ENCODE results near the gene WDFY2.
"Not testable (repeated sequence)": the region's sequence is repeated elsewhere in the genome, so short reads cannot be mapped to it uniquely, and the experiment has no call there.

The WDFY2 gene

DNA sequence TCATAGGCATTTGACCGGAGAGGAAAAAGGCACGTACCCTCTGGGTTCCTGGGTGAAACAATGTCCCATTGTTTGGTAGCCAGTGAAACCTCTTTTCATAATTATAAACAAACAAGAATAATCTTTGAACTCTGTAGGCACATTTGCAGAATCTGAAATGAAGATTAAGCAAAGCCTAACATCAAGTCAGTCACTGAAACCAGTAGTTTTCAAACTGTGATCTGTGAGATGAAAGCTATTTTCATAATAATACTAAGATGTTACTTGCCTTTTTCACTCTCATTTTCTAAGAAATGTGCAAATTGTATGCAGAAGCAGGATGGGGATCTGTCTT lies 105.4 kb downstream of the WDFY2 start:
- Histone ChIP-seq H3K36me3 (ENCODE audit: insufficient read depth, low read length) (no peaks in the 10 kb centered on the region), H3K79me2 (ENCODE audit: insufficient read depth, low read length) (no peaks in the 10 kb centered on the region), H3K4me1 (ENCODE audit: insufficient read depth, low read length, poor library complexity, severe bottlenecking) (no peaks in the 10 kb centered on the region), H3K9ac (ENCODE audit: low read depth, low read length, poor library complexity, severe bottlenecking) (no peak overlapping the region), H3K27me3 (ENCODE audit: insufficient read depth, low read length, poor library complexity, severe bottlenecking) (no peaks in the 10 kb centered on the region), H3K9me2 (replicated peaks; ENCODE audit: low read depth, low read length) (no peaks in the 10 kb centered on the region), H3F3A (ENCODE audit: low read depth) (no peaks in the 10 kb centered on the region; the same call in 1 of the 2 replicates), H3K4me3 (ENCODE audit: low read length, poor library complexity, severe bottlenecking) (no peak overlapping the region), H3K4me2 (ENCODE audit: low read depth, low read length, poor library complexity, severe bottlenecking) (no peak overlapping the region), H4K20me1 (ENCODE audit: insufficient read depth, low read length, poor library complexity, severe bottlenecking) (no peaks in the 10 kb centered on the region), H2AFZ (ENCODE audit: low read length) (no peak overlapping the region), H3K9me3 (ENCODE audit: insufficient read depth, low read depth, low read length) (no peaks in the 10 kb centered on the region)
- TF ChIP-seq, protein P1, sequence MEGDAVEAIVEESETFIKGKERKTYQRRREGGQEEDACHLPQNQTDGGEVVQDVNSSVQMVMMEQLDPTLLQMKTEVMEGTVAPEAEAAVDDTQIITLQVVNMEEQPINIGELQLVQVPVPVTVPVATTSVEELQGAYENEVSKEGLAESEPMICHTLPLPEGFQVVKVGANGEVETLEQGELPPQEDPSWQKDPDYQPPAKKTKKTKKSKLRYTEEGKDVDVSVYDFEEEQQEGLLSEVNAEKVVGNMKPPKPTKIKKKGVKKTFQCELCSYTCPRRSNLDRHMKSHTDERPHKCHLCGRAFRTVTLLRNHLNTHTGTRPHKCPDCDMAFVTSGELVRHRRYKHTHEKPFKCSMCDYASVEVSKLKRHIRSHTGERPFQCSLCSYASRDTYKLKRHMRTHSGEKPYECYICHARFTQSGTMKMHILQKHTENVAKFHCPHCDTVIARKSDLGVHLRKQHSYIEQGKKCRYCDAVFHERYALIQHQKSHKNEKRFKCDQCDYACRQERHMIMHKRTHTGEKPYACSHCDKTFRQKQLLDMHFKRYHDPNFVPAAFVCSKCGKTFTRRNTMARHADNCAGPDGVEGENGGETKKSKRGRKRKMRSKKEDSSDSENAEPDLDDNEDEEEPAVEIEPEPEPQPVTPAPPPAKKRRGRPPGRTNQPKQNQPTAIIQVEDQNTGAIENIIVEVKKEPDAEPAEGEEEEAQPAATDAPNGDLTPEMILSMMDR (conservative IDR thresholded peaks at IDR 0.05; ENCODE audit: low read length): no peak
- no peak for TF ChIP-seq EZH2phosphoT487 (IDR thresholded peaks at IDR 0.05; ENCODE audit: borderline replicate concordance)

DNA sequence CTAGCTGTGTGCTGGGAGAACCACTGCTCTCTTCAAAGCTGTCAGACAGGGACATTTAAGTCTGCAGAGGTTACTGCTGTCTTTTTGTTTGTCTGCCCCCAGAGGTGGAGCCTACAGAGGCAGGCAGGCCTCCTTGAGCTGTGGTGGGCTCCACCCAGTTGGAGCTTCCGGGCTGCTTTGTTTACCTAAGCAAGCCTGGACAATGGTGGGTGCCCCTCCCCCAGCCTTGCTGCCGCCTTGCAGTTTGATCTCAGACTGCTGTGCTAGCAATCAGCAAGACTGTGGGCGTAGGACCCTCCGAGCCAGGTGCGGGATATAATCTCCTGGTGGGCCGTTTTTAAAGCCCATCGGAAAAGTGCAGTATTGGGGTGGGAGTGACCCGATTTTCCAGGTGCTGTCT lies 111.4 kb downstream of the WDFY2 start:
- not testable (repeated sequence) for H3K9me3 ChIP-seq (ENCODE audit: insufficient read depth, low read depth, low read length); H3K9me2 ChIP-seq (replicated peaks; ENCODE audit: low read depth, low read length); H3K4me3 ChIP-seq (ENCODE audit: low read length, poor library complexity, severe bottlenecking); H3K36me3 ChIP-seq (ENCODE audit: insufficient read depth, low read length); H3K79me2 ChIP-seq (ENCODE audit: insufficient read depth, low read length); H3K4me2 ChIP-seq (ENCODE audit: low read depth, low read length, poor library complexity, severe bottlenecking); H3K4me1 ChIP-seq (ENCODE audit: insufficient read depth, low read length, poor library complexity, severe bottlenecking); H3K9ac ChIP-seq (ENCODE audit: low read depth, low read length, poor library complexity, severe bottlenecking); H3F3A ChIP-seq (ENCODE audit: low read depth); H4K20me1 ChIP-seq (ENCODE audit: insufficient read depth, low read length, poor library complexity, severe bottlenecking); H2AFZ ChIP-seq (ENCODE audit: low read length); H3K27me3 ChIP-seq (ENCODE audit: insufficient read depth, low read length, poor library complexity, severe bottlenecking)

DNA sequence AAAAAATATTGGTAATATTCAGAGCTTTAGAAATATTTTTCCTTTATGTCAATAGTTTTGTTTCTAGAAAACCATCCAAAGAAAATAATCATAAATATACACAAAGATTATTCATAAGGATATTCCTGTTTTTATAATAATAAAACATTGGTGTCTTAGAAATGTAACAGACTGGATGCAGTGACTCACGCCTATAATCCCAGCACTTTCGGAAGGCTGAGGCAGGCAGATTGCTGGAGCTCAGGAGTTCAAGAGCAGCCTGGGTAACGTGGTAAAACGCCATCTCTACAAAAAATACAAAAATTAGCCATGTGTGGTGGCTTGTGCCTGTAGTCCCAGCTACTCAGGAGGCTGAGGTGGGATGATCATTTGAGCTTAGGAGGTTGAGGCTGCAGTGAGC lies 112.9 kb downstream of the WDFY2 start:
- Histone ChIP-seq H3K27me3 (ENCODE audit: insufficient read depth, low read length, poor library complexity, severe bottlenecking) (no peaks in the 10 kb centered on the region), H3K4me1 (ENCODE audit: insufficient read depth, low read length, poor library complexity, severe bottlenecking) (no peaks in the 10 kb centered on the region), H3F3A (ENCODE audit: low read depth) (no peaks in the 10 kb centered on the region), H3K9me2 (replicated peaks; ENCODE audit: low read depth, low read length) (no peaks in the 10 kb centered on the region), H3K36me3 (ENCODE audit: insufficient read depth, low read length) (no peaks in the 10 kb centered on the region), H3K4me2 (ENCODE audit: low read depth, low read length, poor library complexity, severe bottlenecking) (no peak overlapping the region), H3K9me3 (ENCODE audit: insufficient read depth, low read depth, low read length) (no peaks in the 10 kb centered on the region), H4K20me1 (ENCODE audit: insufficient read depth, low read length, poor library complexity, severe bottlenecking) (no peaks in the 10 kb centered on the region), H3K79me2 (ENCODE audit: insufficient read depth, low read length) (no peaks in the 10 kb centered on the region), H2AFZ (ENCODE audit: low read length) (no peak overlapping the region), H3K9ac (ENCODE audit: low read depth, low read length, poor library complexity, severe bottlenecking) (no peak overlapping the region), H3K4me3 (ENCODE audit: low read length, poor library complexity, severe bottlenecking) (no peak overlapping the region)
- TF ChIP-seq, protein P1 (conservative IDR thresholded peaks at IDR 0.05; ENCODE audit: low read length): no peak
- no peak for TF ChIP-seq EZH2phosphoT487 (IDR thresholded peaks at IDR 0.05; ENCODE audit: borderline replicate concordance)

DNA sequence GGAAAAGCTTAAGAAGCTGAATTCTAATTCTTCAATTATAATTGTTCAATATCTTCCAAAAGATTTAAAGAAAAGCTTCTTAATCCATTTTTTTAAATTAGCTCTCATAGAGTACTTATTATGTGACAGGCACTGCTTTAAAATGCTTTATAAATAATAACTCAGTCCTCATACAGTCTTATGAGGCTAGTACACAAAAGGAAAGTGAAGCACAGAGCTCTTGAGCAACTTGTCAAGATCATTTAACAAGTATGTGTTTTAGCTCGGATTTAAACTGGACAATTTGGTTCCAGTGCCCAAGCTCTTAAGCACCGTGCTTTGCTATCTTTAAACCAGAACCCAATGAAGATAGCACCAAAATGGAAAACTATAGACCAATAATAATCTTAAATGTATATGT lies 113.6 kb downstream of the WDFY2 start:
- Histone ChIP-seq H3K9me2 (replicated peaks; ENCODE audit: low read depth, low read length) (no peaks in the 10 kb centered on the region), H3K4me3 (ENCODE audit: low read length, poor library complexity, severe bottlenecking) (no peak overlapping the region), H2AFZ (ENCODE audit: low read length) (no peak overlapping the region), H3F3A (ENCODE audit: low read depth) (no peaks in the 10 kb centered on the region), H3K9ac (ENCODE audit: low read depth, low read length, poor library complexity, severe bottlenecking) (no peak overlapping the region), H3K9me3 (ENCODE audit: insufficient read depth, low read depth, low read length) (no peaks in the 10 kb centered on the region), H3K4me2 (ENCODE audit: low read depth, low read length, poor library complexity, severe bottlenecking) (no peak overlapping the region), H3K79me2 (ENCODE audit: insufficient read depth, low read length) (no peaks in the 10 kb centered on the region), H3K27me3 (ENCODE audit: insufficient read depth, low read length, poor library complexity, severe bottlenecking) (no peaks in the 10 kb centered on the region), H3K4me1 (ENCODE audit: insufficient read depth, low read length, poor library complexity, severe bottlenecking) (no peaks in the 10 kb centered on the region), H4K20me1 (ENCODE audit: insufficient read depth, low read length, poor library complexity, severe bottlenecking) (no peaks in the 10 kb centered on the region), H3K36me3 (ENCODE audit: insufficient read depth, low read length) (no peaks in the 10 kb centered on the region)
- TF ChIP-seq, protein P1 (conservative IDR thresholded peaks at IDR 0.05; ENCODE audit: low read length): no peak
- TF ChIP-seq EZH2phosphoT487 (IDR thresholded peaks at IDR 0.05; ENCODE audit: borderline replicate concordance): no peak
